HEK293 (cell line): ENCODE measurements around the gene SLF2.

ENCODE experiments used
- GLIS2 ChIP-seq: fragments of 450-650 bp; formaldehyde crosslinking; IDR thresholded peaks from 2 replicates; pipeline ENCODE4 v1.5.1; 2016; ENCODE audit warnings: missing biosample characterization, missing genetic modification characterization
- SALL2 ChIP-seq: fragments of 450-650 bp; formaldehyde crosslinking; IDR thresholded peaks from 2 replicates; pipeline ENCODE4 v1.5.0; 2017; ENCODE audit warnings: missing biosample characterization, mild to moderate bottlenecking, missing genetic modification characterization, borderline replicate concordance
- ZBTB21 ChIP-seq: fragments of 450-650 bp; formaldehyde crosslinking; IDR thresholded peaks from 2 replicates; pipeline ENCODE4 v1.5.1; 2017; ENCODE audit warnings: missing biosample characterization, missing genetic modification characterization
- ZNF121 ChIP-seq: fragments of 450-650 bp; formaldehyde crosslinking; IDR thresholded peaks from 2 replicates; pipeline ENCODE4 v1.5.1; 2016; ENCODE audit warnings: missing biosample characterization, missing genetic modification characterization
- ZNF24 ChIP-seq: fragments of 450-650 bp; formaldehyde crosslinking; IDR thresholded peaks from 2 replicates; pipeline ENCODE4 v1.5.1; 2016; ENCODE audit warnings: missing biosample characterization, missing genetic modification characterization
- ZNF274 ChIP-seq, 2 experiments: fragments of 200-500 bp in 1 of 2; fragments of 450-650 bp in 1 of 2; sonication (Bioruptor generic) in 1 of 2; formaldehyde crosslinking in 1 of 2; IDR thresholded peaks; 2 replicates each; pipeline versions ENCODE4 v1.5.1 to v1.6.1; 2014 to 2016; ENCODE audit warnings: borderline replicate concordance in 1 of 2, inconsistent platforms in 1 of 2, low read length in 1 of 2, missing biosample characterization in 1 of 2, missing genetic modification characterization in 1 of 2
- ZNF747 ChIP-seq: fragments of 450-650 bp; formaldehyde crosslinking; IDR thresholded peaks from 2 replicates; pipeline ENCODE4 v1.5.1; 2016; ENCODE audit warnings: missing biosample characterization, missing genetic modification characterization
- ZNF777 ChIP-seq: fragments of 450-650 bp; formaldehyde crosslinking; IDR thresholded peaks from 2 replicates; pipeline ENCODE4 v1.5.1; 2017; ENCODE audit warnings: missing biosample characterization, missing genetic modification characterization, borderline replicate concordance
- ZSCAN30 ChIP-seq: fragments of 450-650 bp; IDR thresholded peaks from 2 replicates; pipeline ENCODE4 v1.5.1; 2018; ENCODE audit warnings: missing biosample characterization, mild to moderate bottlenecking, missing genetic modification characterization, moderate library complexity
- TF ChIP-seq, protein P1 (sequence below): fragments of 450-650 bp; formaldehyde crosslinking; IDR thresholded peaks from 2 replicates; pipeline ENCODE4 v1.5.1; 2016; ENCODE audit warnings: missing biosample characterization, missing genetic modification characterization
- TF ChIP-seq, protein P2 (sequence below): fragments of 450-650 bp; formaldehyde crosslinking; optimal IDR thresholded peaks from 2 replicates; pipeline ENCODE3; 2016; ENCODE audit warnings: missing biosample characterization, mild to moderate bottlenecking, missing genetic modification characterization
- TF ChIP-seq, protein P3 (sequence below): fragments of 450-650 bp; formaldehyde crosslinking; IDR thresholded peaks from 2 replicates; pipeline ENCODE4 v1.5.1; 2017; ENCODE audit warnings: missing biosample characterization, mild to moderate bottlenecking, missing genetic modification characterization, moderate library complexity
- TF ChIP-seq, protein P4 (sequence below): fragments of 450-650 bp; formaldehyde crosslinking; IDR thresholded peaks from 2 replicates; pipeline ENCODE4 v1.5.1; 2016; ENCODE audit warnings: missing biosample characterization, missing genetic modification characterization

DNA sequence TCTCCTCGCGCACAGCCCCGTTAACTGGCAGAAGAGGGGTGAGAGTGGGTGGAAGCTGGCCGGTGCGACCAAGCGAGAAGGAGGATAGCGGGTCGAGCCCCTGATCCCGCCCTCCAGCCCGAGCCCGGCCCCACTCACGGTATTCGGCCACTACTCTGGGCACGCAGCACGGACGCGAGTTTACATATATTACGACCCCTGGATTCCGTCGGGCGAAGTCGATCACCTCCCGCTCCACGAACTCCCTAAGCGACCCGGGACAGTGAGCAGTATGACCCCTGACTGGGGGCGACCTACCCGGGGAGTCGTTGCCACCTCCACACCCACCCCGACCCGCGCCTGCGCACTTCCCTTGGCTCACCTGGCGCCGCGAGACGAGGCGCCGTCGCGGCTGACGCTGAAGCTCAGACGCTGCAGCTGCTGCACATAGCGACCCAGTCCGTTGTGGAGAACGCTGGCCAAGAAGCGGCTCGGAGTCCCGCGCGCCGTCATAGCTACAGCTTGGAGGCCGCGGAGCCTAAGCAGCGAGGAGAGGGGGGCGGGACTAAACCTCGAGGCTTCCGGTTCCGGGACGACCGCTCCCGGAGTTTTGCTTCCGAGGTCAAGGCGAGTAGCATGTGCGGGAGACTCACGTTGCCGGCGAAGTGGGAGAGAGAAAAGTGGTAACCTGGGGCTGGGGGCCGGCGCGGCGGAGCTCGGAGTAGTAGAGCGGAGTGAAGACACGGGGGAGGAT is 74.4 kb downstream of the SLF2 start, which contains the start of the genes MRPL43 and TWNK:
- no peak for TF ChIP-seq ZNF121
- TF ChIP-seq, protein P1, sequence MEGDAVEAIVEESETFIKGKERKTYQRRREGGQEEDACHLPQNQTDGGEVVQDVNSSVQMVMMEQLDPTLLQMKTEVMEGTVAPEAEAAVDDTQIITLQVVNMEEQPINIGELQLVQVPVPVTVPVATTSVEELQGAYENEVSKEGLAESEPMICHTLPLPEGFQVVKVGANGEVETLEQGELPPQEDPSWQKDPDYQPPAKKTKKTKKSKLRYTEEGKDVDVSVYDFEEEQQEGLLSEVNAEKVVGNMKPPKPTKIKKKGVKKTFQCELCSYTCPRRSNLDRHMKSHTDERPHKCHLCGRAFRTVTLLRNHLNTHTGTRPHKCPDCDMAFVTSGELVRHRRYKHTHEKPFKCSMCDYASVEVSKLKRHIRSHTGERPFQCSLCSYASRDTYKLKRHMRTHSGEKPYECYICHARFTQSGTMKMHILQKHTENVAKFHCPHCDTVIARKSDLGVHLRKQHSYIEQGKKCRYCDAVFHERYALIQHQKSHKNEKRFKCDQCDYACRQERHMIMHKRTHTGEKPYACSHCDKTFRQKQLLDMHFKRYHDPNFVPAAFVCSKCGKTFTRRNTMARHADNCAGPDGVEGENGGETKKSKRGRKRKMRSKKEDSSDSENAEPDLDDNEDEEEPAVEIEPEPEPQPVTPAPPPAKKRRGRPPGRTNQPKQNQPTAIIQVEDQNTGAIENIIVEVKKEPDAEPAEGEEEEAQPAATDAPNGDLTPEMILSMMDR (tag by site-specific recombination): no peak
- TF ChIP-seq, protein P2, sequence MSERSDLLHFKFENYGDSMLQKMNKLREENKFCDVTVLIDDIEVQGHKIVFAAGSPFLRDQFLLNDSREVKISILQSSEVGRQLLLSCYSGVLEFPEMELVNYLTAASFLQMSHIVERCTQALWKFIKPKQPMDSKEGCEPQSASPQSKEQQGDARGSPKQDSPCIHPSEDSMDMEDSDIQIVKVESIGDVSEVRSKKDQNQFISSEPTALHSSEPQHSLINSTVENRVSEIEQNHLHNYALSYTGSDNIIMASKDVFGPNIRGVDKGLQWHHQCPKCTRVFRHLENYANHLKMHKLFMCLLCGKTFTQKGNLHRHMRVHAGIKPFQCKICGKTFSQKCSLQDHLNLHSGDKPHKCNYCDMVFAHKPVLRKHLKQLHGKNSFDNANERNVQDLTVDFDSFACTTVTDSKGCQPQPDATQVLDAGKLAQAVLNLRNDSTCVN (tag by site-specific recombination): peak; percentile 48
- TF ChIP-seq, protein P3, sequence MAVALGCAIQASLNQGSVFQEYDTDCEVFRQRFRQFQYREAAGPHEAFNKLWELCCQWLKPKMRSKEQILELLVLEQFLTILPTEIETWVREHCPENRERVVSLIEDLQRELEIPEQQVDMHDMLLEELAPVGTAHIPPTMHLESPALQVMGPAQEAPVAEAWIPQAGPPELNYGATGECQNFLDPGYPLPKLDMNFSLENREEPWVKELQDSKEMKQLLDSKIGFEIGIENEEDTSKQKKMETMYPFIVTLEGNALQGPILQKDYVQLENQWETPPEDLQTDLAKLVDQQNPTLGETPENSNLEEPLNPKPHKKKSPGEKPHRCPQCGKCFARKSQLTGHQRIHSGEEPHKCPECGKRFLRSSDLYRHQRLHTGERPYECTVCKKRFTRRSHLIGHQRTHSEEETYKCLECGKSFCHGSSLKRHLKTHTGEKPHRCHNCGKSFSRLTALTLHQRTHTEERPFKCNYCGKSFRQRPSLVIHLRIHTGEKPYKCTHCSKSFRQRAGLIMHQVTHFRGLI (tag by site-specific recombination): no peak
- no peak for TF ChIP-seq ZNF777
- no peak for TF ChIP-seq ZNF747
- TF ChIP-seq ZSCAN30: no peak
- TF ChIP-seq ZNF274 (IDR thresholded peaks at IDR 0.05; ENCODE audit: low read length): no peak
- TF ChIP-seq ZNF274 (tag by site-specific recombination; IDR thresholded peaks at IDR 0.05; ENCODE audit: borderline replicate concordance): no peak
- TF ChIP-seq GLIS2 (tag by site-specific recombination): peak; percentile 92
- no peak for TF ChIP-seq SALL2 (tag by site-specific recombination)
- TF ChIP-seq ZNF24 (tag by site-specific recombination): peak; percentile 58; the same call in 1 of the 2 replicates
- no peak for TF ChIP-seq ZBTB21 (tag by site-specific recombination)
- TF ChIP-seq, protein P4, sequence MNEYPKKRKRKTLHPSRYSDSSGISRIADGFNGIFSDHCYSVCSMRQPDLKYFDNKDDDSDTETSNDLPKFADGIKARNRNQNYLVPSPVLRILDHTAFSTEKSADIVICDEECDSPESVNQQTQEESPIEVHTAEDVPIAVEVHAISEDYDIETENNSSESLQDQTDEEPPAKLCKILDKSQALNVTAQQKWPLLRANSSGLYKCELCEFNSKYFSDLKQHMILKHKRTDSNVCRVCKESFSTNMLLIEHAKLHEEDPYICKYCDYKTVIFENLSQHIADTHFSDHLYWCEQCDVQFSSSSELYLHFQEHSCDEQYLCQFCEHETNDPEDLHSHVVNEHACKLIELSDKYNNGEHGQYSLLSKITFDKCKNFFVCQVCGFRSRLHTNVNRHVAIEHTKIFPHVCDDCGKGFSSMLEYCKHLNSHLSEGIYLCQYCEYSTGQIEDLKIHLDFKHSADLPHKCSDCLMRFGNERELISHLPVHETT (tag by site-specific recombination): no peak; the same call in 1 of the 2 replicates
